Upper lobe of left lung (tissue), 6 donors: ENCODE data around the gene SMCHD1. TPM values are rescaled to one million over a fixed set of nuclear protein-coding genes. Genes with fewer than 3 reads are reported as not detected.

Experiments
- ATAC-seq, 2 donors: fragments of 200-7000 bp; cut with Tn5 transposase; one replicate each; pipeline ENCODE4 v1.9.1; 2022; ENCODE audit warnings: mild to moderate bottlenecking in 2 of 2, moderate library complexity in 2 of 2; ENCODE audit not compliant: low FRiP score in 2 of 2
- DNase-seq, 2 donors: peaks; one replicate each; pipeline ENCODE4 v3.0.0-alpha.2; 2019 to 2020
- H3K27ac ChIP-seq, 4 donors: fragments of 200-600 bp; sonication (generic); one replicate each; pipeline ENCODE4 v1.5.1; 2016 to 2019
- H3K27me3 ChIP-seq, 4 donors: fragments of 200-600 bp; sonication (generic); one replicate each; pipeline ENCODE4 v1.5.1; 2017 to 2019
- H3K36me3 ChIP-seq, 4 donors: fragments of 200-600 bp; sonication (generic); one replicate each; pipeline ENCODE4 v1.5.1; 2016 to 2019
- H3K4me1 ChIP-seq, 4 donors: fragments of 200-600 bp; sonication (generic); one replicate each; pipeline ENCODE4 v1.5.1; 2018 to 2019
- H3K4me3 ChIP-seq, 4 donors: fragments of 200-600 bp; sonication (generic); one replicate each; pipeline ENCODE4 v1.5.1; 2017 to 2019; ENCODE audit warnings: mild to moderate bottlenecking in 2 of 4, moderate library complexity in 1 of 4
- H3K9me3 ChIP-seq, 4 donors: fragments of 200-600 bp; sonication (generic); one replicate each; pipeline ENCODE4 v1.5.1; 2018 to 2019
- EP300 ChIP-seq, 4 donors: sonication (generic); formaldehyde crosslinking; IDR thresholded peaks; one replicate each; pipeline ENCODE4 v1.5.1; 2017; ENCODE audit warnings: antibody characterized with exemption in 4 of 4, control low read depth in 2 of 4
- POLR2A ChIP-seq, 4 donors: fragments of 450-650 bp; IDR thresholded peaks; one replicate each; pipeline ENCODE4 v1.5.1; 2016 to 2017; ENCODE audit warnings: antibody characterized with exemption in 4 of 4, mild to moderate bottlenecking in 2 of 4
- POLR2AphosphoS5 ChIP-seq, 2 donors: sonication (generic); formaldehyde crosslinking; IDR thresholded peaks; one replicate each; pipeline ENCODE4 v1.5.1; 2017; ENCODE audit warnings: antibody characterized with exemption in 2 of 2
- WGBS, 2 donors: methylation state at CpG; one replicate each; pipeline ENCODE4 v1.1.5; 2017 to 2018; 5-methylcytosine and 5-hydroxymethylcytosine counted together
- total RNA-seq, 6 donors: library from RNA; depleted of rRNA in 4 of 6; stranded (reverse); fragments of >200 nt in 4 of 6; gene quantifications; one replicate each; pipeline versions ENCODE4 v1.1.0 to v1.2.1, GENCODE V29; 2016 to 2021
- TF ChIP-seq, protein P1 (sequence below), 6 experiments: fragments of 450-650 bp in 4 of 6; fragments of 200-600 bp in 2 of 6; sonication (generic) in 2 of 6; IDR thresholded peaks; one replicate each; pipeline ENCODE4 v1.5.1; 2016 to 2019; ENCODE audit warnings: antibody characterized with exemption in 6 of 6
- donor health status: DM: no; HTN: no; CAD: no; lungs with moderate emphysema.
- donor health status: DM: no; HTN: yes; CAD: no; lungs with severe emphysema.

SMCHD1 gene
- total RNA-seq, 6 donors from 2014 or later: 39.2 to 157 (median 58.9) TPM

DNA sequence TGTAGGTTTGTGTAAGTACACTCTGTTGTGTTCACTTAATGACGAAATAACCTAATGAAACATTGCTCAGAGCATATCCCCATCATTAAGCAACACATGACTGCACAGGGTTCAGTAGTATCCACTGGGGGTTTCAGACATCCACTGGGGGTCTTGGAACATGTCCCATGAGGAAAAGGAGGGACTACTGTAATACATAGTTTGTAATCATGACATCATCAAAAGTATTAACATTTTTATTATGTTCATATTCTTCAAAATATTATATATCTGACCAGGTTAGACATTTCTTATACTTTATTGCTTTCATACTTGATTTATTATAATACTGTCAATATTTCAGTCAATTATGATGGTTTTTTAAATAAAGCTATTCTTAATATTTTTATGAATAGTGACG, 136.9 kb downstream of the SMCHD1 start:
- no peaks in the 10 kb centered on the region for H3K9me3 ChIP-seq
- H3K4me3 ChIP-seq: no peak overlapping the region
- no peak for DNase-seq
- H3K27ac ChIP-seq: no peak overlapping the region
- H3K27me3 ChIP-seq: no peaks in the 10 kb centered on the region
- H3K4me1 ChIP-seq: no peaks in the 10 kb centered on the region
- no peak for ATAC-seq
- TF ChIP-seq, protein P1, sequence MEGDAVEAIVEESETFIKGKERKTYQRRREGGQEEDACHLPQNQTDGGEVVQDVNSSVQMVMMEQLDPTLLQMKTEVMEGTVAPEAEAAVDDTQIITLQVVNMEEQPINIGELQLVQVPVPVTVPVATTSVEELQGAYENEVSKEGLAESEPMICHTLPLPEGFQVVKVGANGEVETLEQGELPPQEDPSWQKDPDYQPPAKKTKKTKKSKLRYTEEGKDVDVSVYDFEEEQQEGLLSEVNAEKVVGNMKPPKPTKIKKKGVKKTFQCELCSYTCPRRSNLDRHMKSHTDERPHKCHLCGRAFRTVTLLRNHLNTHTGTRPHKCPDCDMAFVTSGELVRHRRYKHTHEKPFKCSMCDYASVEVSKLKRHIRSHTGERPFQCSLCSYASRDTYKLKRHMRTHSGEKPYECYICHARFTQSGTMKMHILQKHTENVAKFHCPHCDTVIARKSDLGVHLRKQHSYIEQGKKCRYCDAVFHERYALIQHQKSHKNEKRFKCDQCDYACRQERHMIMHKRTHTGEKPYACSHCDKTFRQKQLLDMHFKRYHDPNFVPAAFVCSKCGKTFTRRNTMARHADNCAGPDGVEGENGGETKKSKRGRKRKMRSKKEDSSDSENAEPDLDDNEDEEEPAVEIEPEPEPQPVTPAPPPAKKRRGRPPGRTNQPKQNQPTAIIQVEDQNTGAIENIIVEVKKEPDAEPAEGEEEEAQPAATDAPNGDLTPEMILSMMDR (IDR thresholded peaks at IDR 0.05): no peak
- TF ChIP-seq POLR2AphosphoS5 (IDR thresholded peaks at IDR 0.05) (no peak), POLR2A (IDR thresholded peaks at IDR 0.05) (no peak), EP300 (IDR thresholded peaks at IDR 0.05) (no peak)
- 92 to 98% methylated on average over 2 of the region's 2 CpGs for WGBS, 2 donors
- peaks cover 0 to 67% (median 25%) of the 10 kb centered on the region in 4 donors for H3K36me3 ChIP-seq

DNA sequence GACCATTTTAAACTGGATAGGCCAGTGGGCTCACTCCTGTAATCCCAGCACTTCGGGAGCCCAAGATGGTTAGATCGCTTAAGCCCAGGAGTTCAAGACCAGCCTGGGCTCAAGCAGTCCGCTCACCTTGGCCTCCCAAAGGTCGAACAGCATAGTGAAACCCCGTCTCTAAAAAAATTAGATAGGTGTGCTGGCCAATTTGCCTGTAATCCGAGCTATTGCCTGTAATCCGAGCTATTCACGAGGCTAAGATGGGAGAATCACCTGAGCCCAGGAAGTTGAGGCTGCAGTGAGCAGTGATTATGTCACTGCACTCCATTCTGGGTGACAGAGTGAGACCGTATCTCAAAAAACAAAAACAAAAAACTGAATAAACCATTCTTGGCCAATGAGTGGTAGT, 138.6 kb downstream of the SMCHD1 start:
- WGBS, 2 donors: 94 to 98% methylated on average over 9 of the region's 9 CpGs
- no peak for DNase-seq
- Histone ChIP-seq H3K4me1 (no peaks in the 10 kb centered on the region), H3K27me3 (no peaks in the 10 kb centered on the region), H3K27ac (no peak overlapping the region), H3K36me3 (peaks cover 3 to 69% (median 25%) of the 10 kb centered on the region in 4 donors), H3K4me3 (no peak overlapping the region), H3K9me3 (no peaks in the 10 kb centered on the region)
- ATAC-seq: no peak
- TF ChIP-seq POLR2A (IDR thresholded peaks at IDR 0.05) (no peak), EP300 (IDR thresholded peaks at IDR 0.05) (no peak), POLR2AphosphoS5 (IDR thresholded peaks at IDR 0.05) (no peak)
- TF ChIP-seq, protein P1 (IDR thresholded peaks at IDR 0.05): no peak

DNA sequence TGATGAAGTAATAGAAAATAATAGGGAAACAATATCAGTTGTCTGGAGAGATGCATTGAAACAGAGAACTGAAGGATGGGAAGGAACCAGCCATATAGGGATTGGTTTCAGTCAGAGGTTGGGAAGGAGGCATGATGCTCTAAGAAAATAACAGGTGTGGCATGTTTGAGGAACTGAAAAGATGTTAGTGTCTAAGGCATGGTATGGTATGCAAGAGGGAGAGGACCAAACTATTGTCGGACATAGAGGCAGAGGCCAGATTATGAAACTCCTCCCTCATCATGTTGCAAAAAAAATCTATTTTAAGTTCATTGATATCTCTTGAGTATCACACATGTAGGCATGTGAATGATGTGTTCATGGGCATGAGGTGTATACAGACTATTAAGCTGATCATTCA, 142.4 kb downstream of the SMCHD1 start:
- no peaks in the 10 kb centered on the region for H3K27me3 ChIP-seq
- no peak overlapping the region for H3K4me3 ChIP-seq
- H3K9me3 ChIP-seq: no peaks in the 10 kb centered on the region
- peaks cover 3 to 71% (median 30%) of the 10 kb centered on the region in 4 donors for H3K36me3 ChIP-seq
- H3K4me1 ChIP-seq: no peaks in the 10 kb centered on the region
- no peak overlapping the region for H3K27ac ChIP-seq
- DNase-seq: no peak
- TF ChIP-seq, protein P1 (IDR thresholded peaks at IDR 0.05): no peak
- TF ChIP-seq EP300 (IDR thresholded peaks at IDR 0.05) (no peak), POLR2AphosphoS5 (IDR thresholded peaks at IDR 0.05) (no peak)
- 88 to 100% methylated on average over 1 of the region's 1 CpG for WGBS, 2 donors
- ATAC-seq: no peak

DNA sequence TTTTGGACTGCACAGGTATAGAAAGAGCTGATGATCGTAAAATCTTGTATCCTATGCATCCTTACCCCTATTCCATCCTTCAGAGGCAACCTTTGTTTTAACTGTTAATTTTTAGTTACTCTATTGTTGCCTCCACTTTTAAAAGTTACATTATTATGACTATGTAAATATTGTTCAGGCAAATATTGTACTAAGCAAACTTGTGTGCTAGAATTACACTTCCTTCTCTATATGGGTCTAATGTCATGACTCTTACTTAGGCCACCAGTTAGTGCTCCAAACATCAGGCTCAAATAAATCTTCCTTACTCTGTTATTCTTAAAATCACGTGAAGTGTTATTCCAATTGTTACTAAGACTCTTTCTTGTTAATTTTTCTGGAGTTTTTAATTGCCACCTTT, 143.8 kb downstream of the SMCHD1 start:
- no peak for DNase-seq
- Histone ChIP-seq H3K4me1 (no peaks in the 10 kb centered on the region), H3K9me3 (no peaks in the 10 kb centered on the region), H3K36me3 (peaks cover 3 to 66% (median 28%) of the 10 kb centered on the region in 4 donors), H3K4me3 (no peak overlapping the region), H3K27ac (no peak overlapping the region), H3K27me3 (no peaks in the 10 kb centered on the region)
- TF ChIP-seq POLR2A (IDR thresholded peaks at IDR 0.05) (no peak), POLR2AphosphoS5 (IDR thresholded peaks at IDR 0.05) (no peak)
- TF ChIP-seq, protein P1 (IDR thresholded peaks at IDR 0.05): no peak
- ATAC-seq: no peak
- 64 to 94% methylated on average over 2 of the region's 2 CpGs for WGBS, 2 donors
